ENCODE results near the gene FAM47E. TPM values are rescaled to one million over a fixed set of nuclear protein-coding genes. Genes with fewer than 3 reads are reported as not detected.
"Not testable (repeated sequence)": the region's sequence is repeated elsewhere in the genome, so short reads cannot be mapped to it uniquely, and the experiment has no call there.

Gene FAM47E
- total and polyA plus RNA-seq, 2 donors (not counting 1 experiment from before 2014, with no cell fraction given): 0.15 to 1.3 TPM

DNA sequence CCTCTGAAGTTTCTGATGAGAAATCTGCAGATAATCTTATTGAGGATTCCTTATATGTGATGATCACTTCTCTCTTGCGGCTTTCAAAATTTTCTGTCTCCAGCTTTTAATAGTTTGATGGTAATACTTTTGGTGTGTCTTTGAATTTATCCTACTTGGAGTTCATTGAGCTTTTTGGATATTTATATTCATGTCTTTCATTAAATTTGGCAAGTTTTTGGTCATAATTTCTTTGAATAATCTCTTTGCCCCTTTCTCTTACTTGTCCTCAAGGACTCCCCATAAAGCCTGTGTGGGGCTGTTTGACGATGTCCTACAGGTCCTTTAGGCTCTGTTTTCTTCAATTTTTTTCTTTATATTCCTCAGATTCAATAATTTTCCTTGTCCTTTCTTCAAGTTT, 11.3 kb upstream of the FAM47E start:
- Histone ChIP-seq H3K4me1 (ENCODE audit: control insufficient read depth in 2 of 2, insufficient read depth in 2 of 2, low read length in 2 of 2) (no peaks in the 10 kb centered on the region), H3K36me3 (replicated peaks in 1 of 2; ENCODE audit: control extremely low read depth in 1 of 2, control insufficient read depth in 1 of 2, extremely low read depth in 1 of 2, insufficient read depth in 2 of 2, low read length in 1 of 2) (no peaks in the 10 kb centered on the region), H3K27ac (ENCODE audit: low read length in 2 of 2) (no peak overlapping the region), H3K4me2 (replicated peaks; ENCODE audit: low read depth, low read length, poor library complexity, severe bottlenecking) (no peak overlapping the region), H3K27me3 (replicated peaks in 1 of 4; ENCODE audit: control extremely low read depth in 1 of 4, control insufficient read depth in 3 of 4, insufficient read depth in 4 of 4, low read length in 3 of 4) (no peaks in the 10 kb centered on the region), H3K9me3 (ENCODE audit: control extremely low read depth in 1 of 3, control insufficient read depth in 2 of 3, insufficient read depth in 1 of 3, low read length in 2 of 3) (peaks cover 2 to 8% (median 7%) of the 10 kb centered on the region in 3 donors), H3K4me3 (ENCODE audit: control extremely low read depth in 1 of 5, extremely low read depth in 1 of 5, insufficient read depth in 1 of 5, low read depth in 2 of 5, low read length in 4 of 5) (no peak overlapping the region), H3K79me2 (ENCODE audit: control insufficient read depth, insufficient read depth, low read length) (no peaks in the 10 kb centered on the region), H2AFZ (ENCODE audit: insufficient read depth, low read depth, low read length, poor library complexity, severe bottlenecking) (no peak overlapping the region), H3K9ac (ENCODE audit: low read length) (no peak overlapping the region), H4K20me1 (ENCODE audit: control insufficient read depth, insufficient read depth, low read length, poor library complexity, severe bottlenecking) (no peaks in the 10 kb centered on the region)
- ATAC-seq (ENCODE audit: low read depth) (no peak), DNase-seq (no peak)
- H3K4me3 Mint-ChIP-seq: no peak overlapping the region
- H3K9me3 Mint-ChIP-seq (ENCODE audit: insufficient read depth): peaks cover 21% of the 10 kb centered on the region
- intact Hi-C loops (cut with micrococcal nuclease): no loop called here
- ChIA-PET POLR2A (no interaction called here), CTCF (interaction anchor here (1.4 kb wide), 1 partner anchor 60 kb away, joined by 3 read pairs; no protein-coding TSS in a partner anchor)
- H3K27me3 Mint-ChIP-seq: peaks cover 26% of the 10 kb centered on the region
- H3K4me1 Mint-ChIP-seq: no peaks in the 10 kb centered on the region
- WGBS (ENCODE audit: insufficient coverage): 100% methylated on average over 1 of the region's 2 CpGs
- no peak for TF ChIP-seq EZH2 (IDR thresholded peaks at IDR 0.05; ENCODE audit: borderline replicate concordance, insufficient read depth, low read depth, low read length, poor library complexity, severe bottlenecking)
- no peak for TF ChIP-seq CTCF (IDR thresholded peaks at IDR 0.05)
- no peak overlapping the region for H3K27ac Mint-ChIP-seq

GRCh38 chr4:76243877-76244276, 7.6 kb upstream of the FAM47E start:
- H3K9ac ChIP-seq (ENCODE audit: low read length); DNase-seq; ATAC-seq (ENCODE audit: low read depth); H3K27me3 ChIP-seq (replicated peaks in 1 of 4; ENCODE audit: control extremely low read depth in 1 of 4, control insufficient read depth in 3 of 4, insufficient read depth in 4 of 4, low read length in 3 of 4); CTCF ChIA-PET; H3K27ac ChIP-seq (ENCODE audit: low read length in 2 of 2); H3K4me3 ChIP-seq (ENCODE audit: control extremely low read depth in 1 of 5, extremely low read depth in 1 of 5, insufficient read depth in 1 of 5, low read depth in 2 of 5, low read length in 4 of 5); intact Hi-C loops (cut with micrococcal nuclease); POLR2A ChIA-PET; H4K20me1 ChIP-seq (ENCODE audit: control insufficient read depth, insufficient read depth, low read length, poor library complexity, severe bottlenecking); H3K4me3 Mint-ChIP-seq; H3K9me3 ChIP-seq (ENCODE audit: control extremely low read depth in 1 of 3, control insufficient read depth in 2 of 3, insufficient read depth in 1 of 3, low read length in 2 of 3); H3K36me3 ChIP-seq (replicated peaks in 1 of 2; ENCODE audit: control extremely low read depth in 1 of 2, control insufficient read depth in 1 of 2, extremely low read depth in 1 of 2, insufficient read depth in 2 of 2, low read length in 1 of 2); H3K4me1 ChIP-seq (ENCODE audit: control insufficient read depth in 2 of 2, insufficient read depth in 2 of 2, low read length in 2 of 2); H3K79me2 ChIP-seq (ENCODE audit: control insufficient read depth, insufficient read depth, low read length); H3K27ac Mint-ChIP-seq; H3K4me1 Mint-ChIP-seq; H3K4me2 ChIP-seq (replicated peaks; ENCODE audit: low read depth, low read length, poor library complexity, severe bottlenecking); H2AFZ ChIP-seq (ENCODE audit: insufficient read depth, low read depth, low read length, poor library complexity, severe bottlenecking): not testable (repeated sequence)
- WGBS (ENCODE audit: insufficient coverage): no CpG with 5 or more reads among the region's 2 CpGs
- peaks cover 44% of the 10 kb centered on the region for H3K27me3 Mint-ChIP-seq
- peaks cover 15% of the 10 kb centered on the region for H3K9me3 Mint-ChIP-seq (ENCODE audit: insufficient read depth)
